Caki2 (cell line): Measurements from ENCODE around the gene SCT. TPM values are rescaled to one million over a fixed set of nuclear protein-coding genes. Genes with fewer than 3 reads are reported as not detected.
A peak's percentile ranks its signal among the peaks of the same experiment; 100 is the strongest.
"Not testable (repeated sequence)": the region's sequence is repeated elsewhere in the genome, so short reads cannot be mapped to it uniquely, and the experiment has no call there.

Experiments
- DNase-seq: peaks from one replicate; pipeline ENCODE4 v3.0.0-alpha.2; 2015; ENCODE audit warnings: low read depth
- in situ Hi-C: cut with HindIII; loops from 2 replicates; pipeline ENCODE4 v1.10.0; 2016; ENCODE audit warnings: low sequenced_read_pairs, low pct_unique_long_range_greater_than_20kb, mixed read lengths
- total RNA-seq: library from RNA; depleted of rRNA; stranded (reverse); fragments of >200 nt; shearing (Covaris generic); gene quantifications from 2 replicates; pipeline ENCODE4 v1.2.3, GENCODE V29; 2014; ENCODE audit warnings: low replicate concordance; rRNA removed

Gene SCT
- not detected in 2 replicates for total RNA-seq

- in situ Hi-C loops, result no loop called here
- no peak for DNase-seq
These were observed at the start of gene SCT for GRCh38 chr11:626475-627307. Gene SCT (minus strand): TSS chr11:627181. CDS start chr11:627143, 38 bp downstream.

- in situ Hi-C loops, result no loop called here
- DNase-seq, result no peak
These were observed 47.4 kb upstream of the SCT start for GRCh38 chr11:674406-674805.

DNA sequence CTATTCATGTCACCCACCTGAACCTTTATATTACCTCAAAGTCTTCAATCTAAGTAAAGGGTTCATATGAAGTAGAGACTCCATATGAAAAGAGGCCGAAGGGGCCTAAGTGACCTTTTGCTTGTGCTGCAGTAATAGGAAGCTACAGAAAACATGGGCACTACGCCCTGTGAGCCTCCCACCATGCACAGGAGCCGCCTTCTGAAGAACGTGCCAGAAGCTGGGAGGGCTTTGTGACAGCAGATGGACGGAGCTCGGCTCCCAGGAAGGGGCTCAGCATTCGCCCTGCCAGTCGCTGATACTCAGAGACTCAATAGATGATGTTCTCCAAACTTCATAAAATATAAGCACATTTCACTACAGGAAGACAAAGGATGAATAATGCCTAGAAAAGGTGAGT is 46.9 kb upstream of the SCT start:
- DNase-seq, result no peak
- in situ Hi-C loops, result no loop called here

DNA sequence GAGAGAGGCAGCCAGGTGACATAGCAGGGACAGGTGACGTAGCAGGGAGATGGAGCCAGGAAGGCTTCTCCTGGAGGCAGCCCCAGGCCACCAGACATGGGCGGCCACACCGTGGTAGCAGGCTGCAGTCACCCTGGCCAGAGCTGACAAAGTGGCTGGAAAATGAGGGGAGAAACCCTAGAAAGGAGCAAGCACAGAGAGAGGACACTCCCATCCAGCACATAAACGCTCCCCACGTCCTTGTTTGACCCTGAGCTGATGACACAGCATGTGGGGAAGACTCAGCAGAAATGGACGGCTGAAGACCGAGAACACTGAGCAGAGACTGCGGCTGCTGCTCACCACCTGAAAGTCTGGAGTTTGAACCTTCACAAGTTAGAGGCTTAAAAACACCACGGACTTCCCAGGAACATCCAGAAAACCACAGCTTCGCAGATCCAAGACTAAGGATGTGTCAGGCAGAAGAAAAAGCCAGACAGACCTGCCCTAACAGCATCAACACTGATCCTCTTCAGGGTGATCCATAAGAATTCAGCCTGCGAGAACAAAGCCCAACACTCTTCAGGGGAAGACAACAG is 38.8 kb upstream of the SCT start:
- no peak for DNase-seq
- in situ Hi-C loops, result no loop called here

DNA sequence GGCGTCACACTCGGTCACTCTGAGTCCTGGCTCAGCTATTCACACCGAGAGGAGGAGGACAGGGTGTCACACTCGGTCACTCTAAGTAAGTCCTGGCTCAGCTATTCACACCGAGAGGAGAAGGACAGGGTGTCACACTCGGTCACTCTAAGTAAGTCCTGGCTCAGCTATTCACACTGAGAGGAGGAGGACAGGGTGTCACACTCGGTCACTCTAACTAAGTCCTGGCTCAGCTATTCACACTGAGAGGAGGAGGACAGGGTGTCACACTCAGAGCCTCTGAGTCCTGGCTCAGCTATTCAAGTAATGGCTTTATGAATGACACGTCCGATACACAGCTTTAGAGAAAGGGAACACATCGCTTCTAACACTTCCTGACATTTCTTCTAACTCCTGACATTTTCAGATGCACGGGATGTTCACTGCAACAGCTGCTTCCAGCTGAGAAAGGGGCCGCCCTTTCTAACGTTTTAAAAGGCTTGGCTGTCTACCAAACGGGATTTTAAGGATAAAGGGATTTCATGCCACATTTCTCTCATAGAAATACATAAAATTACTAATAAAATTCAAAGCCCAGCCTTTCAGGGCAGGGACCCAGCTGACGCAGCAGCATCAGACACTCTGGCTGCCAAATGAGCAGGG is 38.2 kb upstream of the SCT start:
- in situ Hi-C loops, result no loop called here
- no peak for DNase-seq

DNA sequence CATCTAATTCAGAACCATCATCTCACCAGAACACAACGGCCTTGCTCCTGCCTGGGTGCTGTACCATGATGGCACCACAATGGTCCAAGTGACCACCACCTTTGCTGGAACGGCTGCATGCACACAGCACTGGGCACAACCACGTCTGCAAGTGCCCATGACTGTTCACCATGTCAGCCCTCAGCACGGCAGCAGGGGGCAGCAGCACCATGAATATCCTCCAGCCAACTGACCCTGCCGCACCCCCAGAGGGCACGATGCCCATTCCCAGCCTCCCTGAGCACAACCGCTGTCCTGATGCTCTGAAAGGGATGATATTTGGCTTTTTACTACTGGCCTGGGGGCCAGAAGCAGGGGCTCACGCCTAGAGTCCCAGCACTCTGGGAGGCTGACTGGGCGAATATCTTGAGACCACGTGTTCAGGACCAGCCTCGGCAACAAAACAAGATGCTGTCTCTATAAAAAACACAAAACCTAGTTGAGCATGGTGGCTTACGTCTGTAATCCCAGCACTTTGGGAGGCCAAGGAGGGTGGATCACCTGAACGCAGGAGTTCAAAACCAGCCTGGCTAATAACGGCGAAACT is 35.8 kb upstream of the SCT start:
- in situ Hi-C loops, result no loop called here
- peak; percentile 21 for DNase-seq

GRCh38 chr11:660681-661444 is 33.9 kb upstream of the SCT start:
- DNase-seq, result no peak
- in situ Hi-C loops, result no loop called here

GRCh38 chr11:660281-660680 is 33.3 kb upstream of the SCT start:
- DNase-seq, result no peak
- in situ Hi-C loops, result no loop called here

DNA sequence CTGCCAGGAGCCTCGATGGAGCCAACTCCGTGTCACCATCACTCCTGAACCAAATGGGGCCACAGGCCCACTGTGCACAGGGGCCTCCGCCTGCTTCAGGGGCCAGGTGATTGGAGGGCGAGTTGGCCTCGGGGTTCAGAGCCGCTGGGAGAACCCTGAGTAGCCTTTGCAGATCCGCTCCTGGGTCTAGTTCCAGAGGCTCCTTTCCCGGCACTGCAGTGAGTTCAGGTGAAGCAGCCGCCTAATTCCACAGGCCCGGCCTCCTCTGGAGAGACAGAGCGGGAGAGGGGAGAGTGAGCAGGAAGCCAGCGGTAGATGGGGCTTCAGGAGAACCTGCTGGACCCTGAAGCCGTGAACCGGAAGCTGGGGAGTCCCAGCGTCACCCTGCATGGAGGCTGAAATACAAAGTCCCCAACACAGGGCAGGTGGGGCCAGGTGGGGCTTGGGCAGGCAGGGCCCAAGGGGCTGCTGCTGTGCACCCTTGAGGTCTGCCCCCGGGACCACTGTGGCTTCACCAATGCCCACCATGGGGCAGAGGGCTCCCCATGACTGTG is 32.6 kb upstream of the SCT start:
- in situ Hi-C loops, result no loop called here
- DNase-seq, result no peak

GRCh38 chr11:657691-658126 is 30.7 kb upstream of the SCT start:
- no peak for DNase-seq

DNA sequence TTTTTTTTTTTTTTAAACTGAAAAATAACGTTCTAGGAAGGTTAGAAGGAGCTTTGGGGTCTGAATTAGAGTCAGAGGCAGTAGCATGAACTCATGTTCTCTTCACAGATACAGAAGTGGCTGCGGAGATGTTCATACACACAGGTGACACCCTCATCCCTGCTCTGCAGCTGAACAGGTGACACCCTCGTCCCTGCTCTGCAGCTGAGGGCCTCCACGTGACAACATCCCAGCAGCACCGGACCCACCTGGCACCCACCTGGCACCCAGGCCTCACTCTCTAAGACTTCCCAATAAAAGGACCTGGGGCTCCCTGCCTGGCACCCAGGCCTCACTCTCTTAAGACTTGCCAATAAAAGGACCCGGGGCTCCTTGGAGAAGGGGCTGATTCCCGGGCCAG is 29.9 kb upstream of the SCT start:
- no peak for DNase-seq
- in situ Hi-C loops, result no loop called here

More at GRCh38 chr11:657691-658126, 30.7 kb upstream of the SCT start:
- in situ Hi-C loops, result no loop called here

DNA sequence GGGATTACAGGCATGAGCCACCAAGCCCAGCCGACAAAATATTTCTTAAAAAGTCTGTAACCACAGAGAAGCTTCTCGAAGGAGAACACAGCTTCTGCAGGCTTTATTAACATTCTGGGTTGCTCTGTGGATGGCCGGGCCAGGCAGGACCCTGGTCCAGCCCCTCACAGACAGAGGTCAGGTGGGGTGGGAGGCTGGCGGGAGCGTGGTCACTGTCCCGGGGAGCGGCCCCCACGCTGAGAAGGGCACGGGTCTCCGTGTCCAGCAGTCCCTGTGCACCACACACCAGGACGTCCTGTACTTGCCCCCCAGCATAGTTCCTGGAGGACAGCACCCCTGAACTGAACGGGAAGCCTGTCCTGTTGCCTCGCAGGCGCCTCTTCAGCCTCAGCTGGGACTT is 29.4 kb upstream of the SCT start:
- DNase-seq, result no peak
- in situ Hi-C loops, result no loop called here

- in situ Hi-C loops, result no loop called here
- DNase-seq, result peak; percentile 70
These were observed 28.2 kb upstream of the SCT start for GRCh38 chr11:655036-655726.

DNA sequence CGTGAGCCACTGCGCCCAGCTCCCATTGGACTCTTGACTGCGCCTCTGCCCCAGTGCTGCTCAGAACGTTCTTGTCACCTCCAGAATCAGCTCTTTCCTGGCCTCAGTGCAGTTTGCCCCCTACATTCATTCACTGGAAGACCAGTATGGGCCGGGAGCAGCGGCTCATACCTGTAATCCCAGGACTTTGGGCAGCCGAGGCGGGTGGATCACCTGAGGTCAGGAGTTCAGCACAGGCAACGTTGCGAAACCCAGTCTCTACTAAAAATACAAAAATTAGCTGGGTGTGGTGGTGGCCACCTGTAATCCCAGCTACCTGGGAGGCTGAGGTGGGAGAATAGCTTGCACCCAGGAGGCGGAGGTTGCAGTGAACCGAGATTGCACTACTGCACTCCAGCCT is 27.5 kb upstream of the SCT start:
- not testable (repeated sequence) for DNase-seq

GRCh38 chr11:653837-654236 is 26.9 kb upstream of the SCT start:
- in situ Hi-C loops, result no loop called here
- DNase-seq, result no peak

More for the DNA sequence above, 27.5 kb upstream of the SCT start:
- in situ Hi-C loops, result not testable (repeated sequence)

DNA sequence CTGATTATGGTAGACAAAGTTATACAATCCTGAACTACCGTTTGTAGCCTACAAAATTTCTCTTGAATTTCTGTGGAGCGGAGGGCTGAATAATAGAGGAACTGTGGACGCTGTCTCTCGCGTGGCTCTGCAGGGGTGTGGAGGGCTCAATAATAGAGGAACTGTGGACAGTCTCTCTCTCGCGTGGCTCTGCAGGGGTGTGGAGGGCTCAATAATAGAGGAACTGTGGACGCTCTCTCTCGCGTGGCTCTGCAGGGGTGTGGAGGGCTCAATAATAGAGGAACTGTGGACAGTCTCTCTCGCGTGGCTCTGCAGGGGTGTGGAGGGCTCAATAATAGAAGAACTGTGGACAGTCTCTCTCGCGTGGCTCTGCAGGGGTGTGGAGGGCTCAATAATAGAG is 26.2 kb upstream of the SCT start:
- in situ Hi-C loops, DNase-seq: not testable (repeated sequence)

DNA sequence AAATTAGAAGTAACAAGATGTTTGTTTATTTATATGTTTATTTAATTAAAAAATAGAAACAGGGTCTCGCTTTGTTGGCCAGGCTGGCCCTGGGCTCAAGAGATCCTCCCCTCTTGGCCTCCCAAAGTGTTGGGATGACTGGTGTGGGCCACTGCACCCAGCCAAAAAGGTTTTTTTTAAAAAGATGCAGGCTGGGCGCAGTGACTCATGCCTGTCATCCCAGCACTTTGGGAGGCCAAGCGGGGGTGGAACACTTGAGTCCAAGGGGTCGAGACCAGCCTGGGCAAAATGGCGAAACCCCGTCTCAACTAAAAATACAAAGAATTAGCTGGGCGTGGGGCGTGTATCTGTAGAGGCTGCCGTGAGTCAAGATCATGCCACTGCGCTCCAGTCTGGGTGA is 23.5 kb upstream of the SCT start:
- DNase-seq, result no peak
- in situ Hi-C loops, result no loop called here
